Progenitor cell of endocrine pancreas (in vitro differentiated cells): ENCODE data around the gene OSTC. TPM values are rescaled to one million over a fixed set of nuclear protein-coding genes. Genes with fewer than 3 reads are reported as not detected.

Experiments
- DNase-seq: peaks from one replicate; pipeline ENCODE4 v3.0.0; 2021; ENCODE audit warnings: low spot score; ENCODE audit not compliant: unreplicated experiment
- H3K27ac Mint-ChIP-seq: 2 replicates; pipeline ENCODE4 v1.8.0; 2021; ENCODE audit warnings: mild to moderate bottlenecking, moderate library complexity, mixed read lengths
- H3K27me3 Mint-ChIP-seq: 2 replicates; pipeline ENCODE4 v1.8.0; 2021; ENCODE audit warnings: mixed read lengths
- H3K36me3 Mint-ChIP-seq: 2 replicates; pipeline ENCODE4 v1.8.0; 2022; ENCODE audit warnings: mixed read lengths; ENCODE audit not compliant: insufficient read depth
- H3K4me1 Mint-ChIP-seq: 2 replicates; pipeline ENCODE4 v1.8.0; 2021; ENCODE audit warnings: low read depth, mixed read lengths
- H3K4me3 Mint-ChIP-seq: 2 replicates; pipeline ENCODE4 v1.8.0; 2021; ENCODE audit warnings: low read depth, mild to moderate bottlenecking, moderate library complexity, mixed read lengths
- H3K9me3 Mint-ChIP-seq: 2 replicates; pipeline ENCODE4 v1.8.0; 2021; ENCODE audit warnings: low read depth, mixed read lengths
- CTCF ChIP-seq: fragments of 200-600 bp; sonication (generic); IDR thresholded peaks from one replicate; pipeline ENCODE4 v1.5.0; 2021; ENCODE audit warnings: antibody characterized with exemption, mild to moderate bottlenecking; ENCODE audit not compliant: unreplicated experiment
- total RNA-seq: library from RNA; stranded (reverse); gene quantifications from 2 replicates; pipeline ENCODE4 v1.2.1, GENCODE V29; 2021

The OSTC gene
- total RNA-seq, 1 donor from 2014 or later, result 155 TPM

DNA sequence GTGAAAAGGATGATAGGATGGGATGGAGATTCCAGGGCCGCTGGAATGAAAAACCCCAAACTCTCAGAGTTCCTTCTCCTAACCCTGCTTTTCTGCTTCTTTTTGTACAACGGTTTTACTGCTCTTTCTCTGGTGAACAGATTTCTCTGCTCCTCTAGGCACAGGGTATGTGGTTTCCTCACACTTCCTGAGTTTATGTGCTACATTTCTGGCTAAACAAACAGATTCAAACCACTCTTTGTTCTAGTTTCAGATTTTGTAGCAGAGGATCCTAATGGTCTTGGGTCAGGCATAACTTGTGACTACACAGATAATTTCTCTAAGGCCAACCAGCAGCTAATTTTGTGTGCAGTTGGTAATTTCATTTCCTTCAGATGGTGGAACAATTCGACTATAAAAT lies 52.6 kb downstream of the OSTC start:
- no peaks in the 10 kb centered on the region for H3K27me3 Mint-ChIP-seq
- TF ChIP-seq CTCF, result no peak
- H3K9me3 Mint-ChIP-seq, result no peaks in the 10 kb centered on the region
- no peaks in the 10 kb centered on the region for H3K36me3 Mint-ChIP-seq
- no peak for DNase-seq
- H3K4me1 Mint-ChIP-seq, result peaks cover 8% of the 10 kb centered on the region
- no peak overlapping the region for H3K27ac Mint-ChIP-seq
- no peak overlapping the region for H3K4me3 Mint-ChIP-seq

DNA sequence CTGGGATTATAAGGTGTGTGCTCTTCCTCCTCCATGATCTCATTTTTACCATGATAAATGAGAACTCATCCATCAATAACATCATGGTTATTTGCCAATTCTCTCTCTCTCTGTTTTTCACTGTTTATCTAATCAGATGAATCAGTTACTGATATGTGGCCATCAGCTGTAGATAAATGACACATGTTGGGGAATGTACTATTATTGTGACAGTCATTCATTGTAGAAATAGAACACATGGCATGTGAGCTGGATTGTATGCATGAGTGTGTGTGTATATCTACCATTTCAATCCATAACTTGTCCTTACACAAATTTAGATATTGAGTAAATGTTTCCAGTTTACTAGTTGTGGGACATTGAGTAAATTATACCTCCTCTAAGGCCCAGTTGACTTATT lies 53.0 kb downstream of the OSTC start:
- Mint-ChIP-seq H3K9me3 (no peaks in the 10 kb centered on the region), H3K4me1 (peaks cover 7% of the 10 kb centered on the region)
- no peak for TF ChIP-seq CTCF

DNA sequence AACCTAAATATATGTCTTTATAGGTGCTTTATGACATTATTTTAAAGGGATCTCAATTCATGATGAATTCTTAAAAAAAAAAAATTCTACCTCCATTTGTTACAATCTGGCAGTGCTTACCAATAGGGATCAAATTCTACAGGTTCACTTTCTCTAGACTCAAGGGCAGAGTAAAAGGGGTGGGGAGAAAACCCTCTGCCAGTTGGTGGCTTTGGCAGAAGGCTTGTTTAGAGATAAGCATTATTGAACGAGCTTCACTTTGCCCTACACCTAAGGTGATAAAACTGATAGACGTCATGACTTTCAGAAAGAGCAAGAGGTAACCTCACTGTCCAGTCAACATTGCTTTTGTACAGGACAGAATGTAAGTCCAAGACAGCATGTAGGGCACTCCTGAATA lies 53.6 kb downstream of the OSTC start:
- no peaks in the 10 kb centered on the region for H3K36me3 Mint-ChIP-seq
- peaks cover 2% of the 10 kb centered on the region for H3K4me1 Mint-ChIP-seq
- no peak overlapping the region for H3K27ac Mint-ChIP-seq
- no peak for TF ChIP-seq CTCF
- H3K27me3 Mint-ChIP-seq, result no peaks in the 10 kb centered on the region
- no peak for DNase-seq
- H3K9me3 Mint-ChIP-seq, result no peaks in the 10 kb centered on the region
- H3K4me3 Mint-ChIP-seq, result no peak overlapping the region

More for the DNA sequence above, 53.0 kb downstream of the OSTC start:
- Mint-ChIP-seq H3K4me3 (no peak overlapping the region), H3K36me3 (no peaks in the 10 kb centered on the region), H3K27ac (no peak overlapping the region), H3K27me3 (no peaks in the 10 kb centered on the region)
- no peak for DNase-seq

DNA sequence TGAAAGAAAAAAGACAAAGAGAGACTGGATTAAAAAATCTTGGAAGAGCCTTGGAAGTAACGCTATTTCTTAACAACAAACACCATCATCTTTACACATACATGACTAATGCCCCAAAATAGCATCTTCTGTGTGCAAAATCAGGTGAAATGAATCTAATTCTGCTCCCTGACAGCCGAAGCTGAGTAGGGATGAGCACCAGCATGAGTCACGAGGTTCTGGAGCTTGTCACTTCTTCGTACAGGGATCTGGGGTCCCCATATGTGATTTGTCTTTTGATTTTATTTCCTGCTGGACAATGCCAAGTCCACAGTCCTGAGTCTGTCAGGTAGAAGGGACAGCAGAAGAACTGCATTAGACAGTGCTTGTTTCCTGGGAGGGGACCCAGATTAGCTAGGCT lies 55.9 kb downstream of the OSTC start:
- peaks cover 8% of the 10 kb centered on the region for H3K27me3 Mint-ChIP-seq
- H3K9me3 Mint-ChIP-seq, result peaks cover 3% of the 10 kb centered on the region
- TF ChIP-seq CTCF, result no peak
- DNase-seq, result no peak
- peaks cover 2% of the 10 kb centered on the region for H3K4me1 Mint-ChIP-seq
- H3K36me3 Mint-ChIP-seq, result no peaks in the 10 kb centered on the region
- H3K27ac Mint-ChIP-seq, result no peak overlapping the region
- H3K4me3 Mint-ChIP-seq, result no peak overlapping the region

GRCh38 chr4:108709234-108709633 lies 58.8 kb downstream of the OSTC start:
- Mint-ChIP-seq H3K27me3 (peaks cover 29% of the 10 kb centered on the region), H3K9me3 (peaks cover 3% of the 10 kb centered on the region), H3K36me3 (no peaks in the 10 kb centered on the region), H3K4me1 (no peaks in the 10 kb centered on the region), H3K27ac (no peak overlapping the region), H3K4me3 (no peak overlapping the region)
- TF ChIP-seq CTCF, result no peak
- DNase-seq, result no peak
